Vagina (tissue), 2 donors: ENCODE measurements around the gene CARM1.

Experiments
- POLR2A ChIP-seq, 2 donors: fragments of 450-650 bp; IDR thresholded peaks; one replicate each; pipeline ENCODE4 v1.6.1; 2017; ENCODE audit warnings: antibody characterized with exemption in 2 of 2, mild to moderate bottlenecking in 2 of 2, moderate library complexity in 2 of 2
- TF ChIP-seq, protein P1 (sequence below), 3 experiments: fragments of 450-650 bp in 2 of 3; fragments of 200-600 bp in 1 of 3; sonication (generic) in 1 of 3; IDR thresholded peaks; one replicate each; pipeline ENCODE4 v1.5.1; 2017 to 2019; ENCODE audit warnings: antibody characterized with exemption in 3 of 3, mild to moderate bottlenecking in 2 of 3, moderate library complexity in 2 of 3

DNA sequence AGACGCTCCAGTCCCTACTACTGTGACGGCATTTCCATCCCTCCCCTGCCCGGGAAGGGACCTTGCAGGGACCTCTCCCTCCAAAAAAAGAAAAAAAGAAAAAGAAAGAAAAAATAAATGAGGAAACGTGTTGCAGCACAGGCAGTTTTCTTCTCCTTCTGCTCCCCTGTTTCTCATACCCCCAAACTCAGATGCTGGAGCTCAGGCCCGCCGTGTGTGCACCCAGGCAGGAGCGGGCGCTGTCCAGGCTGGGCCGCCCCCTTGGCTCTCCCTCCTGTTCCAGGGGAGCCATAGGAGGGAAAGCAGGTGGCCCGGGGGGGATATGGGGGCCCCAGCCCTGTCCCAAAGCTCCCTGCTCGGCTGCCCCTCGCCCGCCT, 51.3 kb downstream of the CARM1 start:
- TF ChIP-seq, protein P1, sequence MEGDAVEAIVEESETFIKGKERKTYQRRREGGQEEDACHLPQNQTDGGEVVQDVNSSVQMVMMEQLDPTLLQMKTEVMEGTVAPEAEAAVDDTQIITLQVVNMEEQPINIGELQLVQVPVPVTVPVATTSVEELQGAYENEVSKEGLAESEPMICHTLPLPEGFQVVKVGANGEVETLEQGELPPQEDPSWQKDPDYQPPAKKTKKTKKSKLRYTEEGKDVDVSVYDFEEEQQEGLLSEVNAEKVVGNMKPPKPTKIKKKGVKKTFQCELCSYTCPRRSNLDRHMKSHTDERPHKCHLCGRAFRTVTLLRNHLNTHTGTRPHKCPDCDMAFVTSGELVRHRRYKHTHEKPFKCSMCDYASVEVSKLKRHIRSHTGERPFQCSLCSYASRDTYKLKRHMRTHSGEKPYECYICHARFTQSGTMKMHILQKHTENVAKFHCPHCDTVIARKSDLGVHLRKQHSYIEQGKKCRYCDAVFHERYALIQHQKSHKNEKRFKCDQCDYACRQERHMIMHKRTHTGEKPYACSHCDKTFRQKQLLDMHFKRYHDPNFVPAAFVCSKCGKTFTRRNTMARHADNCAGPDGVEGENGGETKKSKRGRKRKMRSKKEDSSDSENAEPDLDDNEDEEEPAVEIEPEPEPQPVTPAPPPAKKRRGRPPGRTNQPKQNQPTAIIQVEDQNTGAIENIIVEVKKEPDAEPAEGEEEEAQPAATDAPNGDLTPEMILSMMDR (IDR thresholded peaks at IDR 0.05), result no peak
- no peak for TF ChIP-seq POLR2A (IDR thresholded peaks at IDR 0.05)
